Measurements from ENCODE around the gene FAM193A. TPM values are rescaled to one million over a fixed set of nuclear protein-coding genes. Genes with fewer than 3 reads are reported as not detected.
"Not testable (repeated sequence)": the region's sequence is repeated elsewhere in the genome, so short reads cannot be mapped to it uniquely, and the experiment has no call there.

The FAM193A gene
- total RNA-seq, 1 experiment from 2014 or later, result 11.1 TPM

GRCh38 chr4:2514193-2514592 is 22.3 kb upstream of the FAM193A start:
- not testable (repeated sequence) for DNase-seq (ENCODE audit: low read depth)

- not testable (repeated sequence) for DNase-seq (ENCODE audit: low read depth)
Observed at GRCh38 chr4:2514944-2515343, 21.5 kb upstream of the FAM193A start.

DNA sequence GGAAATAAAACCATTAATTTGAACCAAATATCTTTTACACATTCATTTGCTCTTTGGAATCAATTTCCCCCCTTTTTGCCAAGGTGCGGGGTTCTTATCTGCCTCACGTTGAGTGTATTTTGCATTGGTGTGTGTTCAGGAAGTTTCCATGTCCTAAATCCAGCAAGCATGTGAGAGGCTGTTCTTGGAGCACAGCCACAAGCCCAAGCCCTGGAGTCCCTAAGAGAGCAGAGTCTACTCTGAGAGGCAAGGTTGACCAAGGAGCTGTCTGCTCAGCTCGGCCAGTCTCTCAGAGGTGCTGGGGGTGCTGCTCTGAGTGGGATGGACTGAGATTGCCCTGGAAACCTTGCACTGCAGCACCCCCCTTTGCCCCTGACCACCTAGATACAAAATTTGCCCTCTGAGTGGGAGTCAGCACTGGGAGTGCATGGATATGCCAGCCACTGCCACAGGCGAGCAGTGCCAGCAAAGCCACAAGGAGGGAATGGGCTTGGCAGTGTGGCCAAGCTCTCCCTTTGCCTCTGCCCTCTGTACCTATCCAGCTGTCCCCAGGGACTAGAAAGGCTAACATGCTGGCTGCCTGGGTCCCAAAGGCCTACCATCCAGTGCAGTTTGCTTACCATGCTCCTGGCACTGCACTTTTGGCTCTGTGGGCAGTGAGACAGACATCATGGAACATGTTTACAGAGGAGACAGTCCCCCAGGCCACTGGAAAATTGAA is 20.5 kb upstream of the FAM193A start:
- DNase-seq (ENCODE audit: low read depth), result no peak

GRCh38 chr4:2516635-2517034 is 19.8 kb upstream of the FAM193A start:
- no peak for DNase-seq (ENCODE audit: low read depth)

- no peak for DNase-seq (ENCODE audit: low read depth)
Observed at GRCh38 chr4:2526559-2526958, 9.9 kb upstream of the FAM193A start.

DNA sequence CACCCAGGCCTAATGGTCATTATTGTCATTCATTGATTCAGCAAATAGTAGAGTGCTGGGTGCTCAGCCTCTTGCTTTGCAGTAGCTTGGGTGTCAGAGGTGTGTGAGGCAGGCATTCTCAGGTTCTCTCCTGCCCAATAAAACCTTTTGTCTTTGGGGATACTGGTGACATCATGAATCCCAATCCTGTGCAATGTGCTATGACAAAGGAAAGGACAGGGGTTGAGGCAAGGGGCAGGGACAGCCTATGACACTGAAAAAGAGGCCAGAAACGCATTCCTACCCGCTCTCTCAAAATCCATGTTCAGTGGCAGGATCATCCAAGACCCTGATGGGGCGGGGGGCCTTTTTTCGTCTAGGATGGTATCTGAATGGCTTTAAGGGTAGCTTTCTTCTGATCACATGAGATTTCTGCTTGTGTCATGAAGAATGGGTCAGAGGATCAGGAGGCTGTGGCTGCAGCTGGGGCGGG is 1.5 kb upstream of the FAM193A start:
- DNase-seq (ENCODE audit: low read depth), result no peak

GRCh38 chr4:2535376-2536192 is 863 bp upstream of the FAM193A start:
- no peak for DNase-seq (ENCODE audit: low read depth)

DNA sequence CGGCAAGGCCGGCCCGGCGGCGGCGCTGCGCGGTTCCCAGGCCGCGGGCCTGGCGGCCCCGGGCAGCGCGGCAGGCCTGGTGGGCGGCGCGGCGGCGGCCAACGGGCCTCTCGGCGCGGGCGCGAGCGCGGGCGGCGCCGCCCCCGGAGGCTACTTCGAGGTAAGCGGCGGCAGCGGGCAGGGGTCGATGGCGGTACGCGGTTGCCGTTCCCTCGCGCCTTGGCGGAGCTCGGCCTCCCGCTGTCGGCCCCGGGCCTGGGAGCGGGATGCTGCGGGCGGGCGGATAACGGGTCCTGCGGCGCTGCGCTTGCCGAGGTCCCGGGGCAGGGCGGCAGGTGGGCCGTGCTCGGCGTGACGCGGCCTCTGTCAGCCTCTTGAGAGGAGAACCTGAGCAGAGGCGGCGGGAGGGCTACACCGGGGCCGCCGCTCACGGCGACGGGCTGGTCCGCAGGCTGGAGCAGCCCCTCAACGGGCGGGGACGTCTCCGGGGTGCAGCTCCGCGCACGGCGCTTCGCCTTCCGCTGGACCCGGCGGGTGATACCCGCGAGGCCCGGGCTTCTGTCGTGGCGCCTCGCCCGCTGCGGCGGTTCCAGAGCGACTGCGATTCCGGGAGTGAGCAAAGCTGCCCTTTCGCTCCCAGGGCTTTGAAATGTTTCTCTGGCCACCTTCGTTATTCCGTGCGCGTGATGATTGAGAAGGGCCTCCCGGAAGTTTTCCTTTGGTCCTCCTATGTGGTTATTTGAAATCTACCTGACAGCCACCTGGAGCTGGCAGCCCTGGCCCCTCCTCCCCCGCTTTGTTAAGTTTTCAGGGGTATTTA is 774 bp downstream of the FAM193A start:
- DNase-seq (ENCODE audit: low read depth), result peak; percentile 35

DNA sequence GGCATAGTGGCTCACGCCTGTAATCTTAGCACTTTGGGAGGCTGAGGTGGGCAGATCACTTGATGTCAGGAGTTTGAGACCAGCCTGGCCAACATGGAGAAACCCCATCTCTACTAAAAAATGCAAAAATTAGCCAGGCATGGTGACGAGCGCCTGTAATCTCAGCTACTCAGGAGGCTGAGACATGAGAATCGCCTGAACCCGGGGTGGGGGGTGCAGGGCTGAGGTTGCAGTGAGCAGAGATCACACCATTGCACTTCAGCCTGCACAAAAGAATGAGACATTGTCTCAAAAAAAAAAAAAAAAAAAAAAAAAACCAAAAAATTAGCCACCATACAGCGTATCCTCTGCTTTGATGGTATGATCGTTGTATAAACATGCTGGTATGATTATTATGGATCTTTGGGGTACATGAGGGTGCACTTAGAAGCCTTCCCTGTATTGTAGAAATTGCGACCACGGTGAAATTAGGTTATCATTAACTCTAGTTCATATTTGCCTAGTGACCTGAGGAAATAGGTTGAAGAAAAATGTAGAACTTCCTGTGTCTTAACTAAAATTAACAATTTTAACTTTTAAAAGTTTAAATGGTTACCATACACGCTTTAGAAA is 7.2 kb downstream of the FAM193A start:
- DNase-seq (ENCODE audit: low read depth), result not testable (repeated sequence)

- no peak for DNase-seq (ENCODE audit: low read depth)
Observed at GRCh38 chr4:2545321-2546013, 9.0 kb downstream of the FAM193A start.

DNA sequence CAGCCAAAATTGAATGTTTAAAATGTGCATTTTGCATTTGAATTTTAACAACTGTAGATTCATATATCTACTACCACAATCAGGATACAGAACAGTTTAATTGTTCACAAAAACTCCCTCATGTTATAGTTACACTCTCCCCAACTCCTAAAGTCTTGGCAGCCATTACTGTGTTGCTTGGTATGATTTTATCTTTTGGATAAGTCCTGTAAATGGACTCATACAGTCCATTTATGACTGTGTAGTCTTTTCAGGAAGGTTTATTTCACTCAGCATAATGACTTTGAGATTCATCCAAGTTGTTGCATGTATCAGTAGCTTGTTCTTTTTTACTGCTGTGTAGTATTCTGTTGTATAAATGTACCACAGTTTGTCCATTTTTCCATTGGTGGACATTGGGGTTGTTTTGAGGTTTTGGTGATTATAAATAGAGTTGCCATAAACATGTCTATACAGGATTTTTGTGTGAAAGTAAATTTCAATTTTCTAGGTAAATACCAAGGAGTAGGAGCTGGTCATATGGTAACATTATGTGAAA is 9.9 kb downstream of the FAM193A start:
- DNase-seq (ENCODE audit: low read depth), result no peak

DNA sequence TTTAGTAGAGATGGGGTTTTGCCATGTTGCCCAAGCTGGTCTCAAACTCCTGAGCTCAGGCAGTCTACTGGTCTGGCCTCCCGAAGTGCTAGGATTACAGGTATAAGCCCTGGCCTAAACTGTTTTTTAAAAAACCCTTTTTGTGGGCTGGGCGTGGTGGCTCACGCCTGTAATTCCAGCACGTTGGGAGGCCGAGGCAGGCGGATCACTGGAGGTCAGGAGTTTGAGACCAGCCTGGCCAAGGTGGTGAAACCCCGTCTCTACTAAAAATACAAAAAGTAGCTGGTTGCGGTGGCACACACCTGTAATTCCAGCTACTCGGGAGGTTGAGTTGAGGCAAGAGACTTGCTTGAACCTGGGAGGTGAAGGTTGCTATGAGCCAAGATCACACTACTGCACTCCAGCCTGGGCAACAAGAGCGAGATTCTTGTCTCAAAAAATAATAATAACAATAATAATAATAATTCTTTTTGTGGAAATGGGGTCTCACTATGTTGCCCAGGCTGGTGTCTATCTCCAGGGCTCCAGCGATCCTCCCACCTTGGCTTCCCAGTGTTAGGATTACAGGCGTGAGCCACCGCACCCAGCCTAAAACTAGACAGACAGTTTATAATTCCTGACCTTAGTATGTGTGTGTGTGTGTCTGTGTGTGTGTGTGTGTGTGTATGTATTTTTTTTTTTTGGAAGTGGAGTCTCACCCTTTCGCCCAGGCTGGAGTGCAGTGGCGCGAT is 10.7 kb downstream of the FAM193A start:
- not testable (repeated sequence) for DNase-seq (ENCODE audit: low read depth)

GRCh38 chr4:2551118-2551517 is 14.7 kb downstream of the FAM193A start:
- DNase-seq (ENCODE audit: low read depth), result no peak

GRCh38 chr4:2552806-2553205 is 16.4 kb downstream of the FAM193A start:
- DNase-seq (ENCODE audit: low read depth), result no peak

GRCh38 chr4:2558301-2558700 is 21.9 kb downstream of the FAM193A start:
- no peak for DNase-seq (ENCODE audit: low read depth)

GRCh38 chr4:2560167-2560566 is 23.7 kb downstream of the FAM193A start:
- no peak for DNase-seq (ENCODE audit: low read depth)

DNA sequence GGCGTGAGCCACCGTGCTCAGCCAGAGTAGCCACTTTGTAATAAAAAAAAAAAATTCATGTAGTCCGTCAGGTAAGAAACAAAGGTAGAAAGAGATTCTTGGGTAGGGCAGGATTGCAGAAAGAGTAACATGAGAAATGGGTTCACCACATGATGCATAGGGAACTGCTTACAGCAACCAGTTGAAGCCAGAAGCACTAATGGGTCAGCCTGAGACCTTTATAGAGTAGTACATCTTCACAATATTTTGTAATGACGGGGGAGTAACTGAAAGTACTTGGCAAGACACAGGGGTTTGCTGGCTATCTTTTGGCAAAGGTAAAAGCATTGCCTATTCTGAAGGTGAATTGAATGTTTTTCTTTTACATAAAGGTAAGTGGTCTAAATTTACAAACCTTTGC is 29.1 kb downstream of the FAM193A start:
- no peak for DNase-seq (ENCODE audit: low read depth)

GRCh38 chr4:2570036-2570435 is 33.6 kb downstream of the FAM193A start:
- no peak for DNase-seq (ENCODE audit: low read depth)

DNA sequence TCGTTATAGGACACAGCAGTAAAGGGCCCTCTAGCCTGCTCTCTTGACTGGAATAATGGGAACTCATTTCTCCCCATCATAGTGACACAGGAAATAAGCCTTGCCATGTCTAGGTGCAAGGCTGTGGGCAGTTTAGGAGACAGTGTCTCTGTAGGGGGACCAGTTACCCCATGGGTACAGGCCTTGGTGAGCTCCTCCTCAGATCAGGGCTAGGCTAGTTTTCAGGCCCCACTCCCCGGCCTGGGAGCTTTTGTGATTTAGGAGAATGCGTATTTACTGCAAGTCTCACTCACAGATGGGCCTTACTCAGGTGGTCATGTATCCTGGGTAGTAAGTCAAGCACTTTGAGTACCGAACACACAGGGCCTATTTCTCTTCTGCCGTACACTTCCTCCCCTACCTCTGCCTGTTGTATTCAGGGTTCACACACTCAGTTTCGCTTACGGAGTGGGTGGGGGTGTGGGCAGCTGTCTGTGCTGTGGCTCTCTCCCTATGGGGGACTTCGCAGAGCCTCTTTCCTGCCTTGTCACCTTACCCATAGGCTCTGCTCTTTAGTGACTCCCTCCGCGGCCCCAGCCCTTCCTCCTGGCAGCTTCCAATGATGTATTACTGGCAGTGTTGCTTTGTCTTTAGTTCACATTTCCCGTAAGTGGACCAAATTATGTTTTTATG is 34.2 kb downstream of the FAM193A start:
- DNase-seq (ENCODE audit: low read depth), result no peak

Data from HT1080 (cell line).